ENCODE data around the gene SLC35B4.

The SLC35B4 gene

DNA sequence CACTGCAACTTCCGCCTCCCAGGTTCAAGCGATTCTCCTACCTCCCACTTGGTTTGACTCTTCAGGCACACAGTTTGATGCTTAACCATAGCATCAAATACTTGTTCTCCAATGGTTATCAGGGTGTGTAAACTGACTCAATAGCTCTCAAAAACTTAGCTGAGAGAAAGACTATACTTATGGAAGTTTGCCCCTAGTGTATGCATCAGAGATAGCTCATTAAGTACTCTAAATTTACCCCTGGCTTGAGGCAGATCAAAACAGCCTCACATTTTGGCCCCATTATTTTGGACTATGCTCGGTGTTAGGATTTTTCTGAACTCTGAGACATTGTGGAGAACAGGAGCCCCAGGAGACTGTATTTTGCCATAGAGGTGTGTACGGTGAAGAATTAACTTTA is 40.8 kb upstream of the SLC35B4 start:
- TF ChIP-seq CTCF (IDR thresholded peaks at IDR 0.05; ENCODE audit: borderline replicate concordance, insufficient read depth, low read depth, low read length) = peak; percentile 26; the same call in 1 of the 2 replicates
- H3K4me3 ChIP-seq (ENCODE audit: low read depth, low read length) = no peak overlapping the region

DNA sequence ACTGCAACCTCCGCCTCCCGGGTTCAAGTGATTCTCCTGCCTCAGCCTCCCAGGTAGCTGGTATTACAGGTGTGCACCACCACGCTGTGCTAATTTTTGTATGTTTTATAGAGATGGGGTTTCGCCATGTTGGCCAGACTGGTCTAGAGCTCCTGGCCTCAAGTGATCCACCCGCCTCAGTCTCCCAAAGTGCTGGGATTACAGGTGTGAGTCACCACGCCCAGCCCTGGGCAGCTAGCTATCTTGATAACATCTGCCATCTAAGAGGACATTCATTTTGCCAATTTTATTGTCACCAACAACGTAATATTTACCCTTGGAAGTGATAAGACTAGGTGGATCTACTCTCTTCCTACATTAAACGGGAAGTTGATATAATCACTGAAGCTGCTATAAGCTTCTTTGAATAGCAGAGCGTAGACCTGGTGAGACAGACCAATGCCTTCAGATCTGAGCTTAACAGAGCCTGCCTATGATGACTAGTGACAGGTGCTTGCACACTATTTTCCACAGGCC is 39.7 kb upstream of the SLC35B4 start:
- no peak for TF ChIP-seq CTCF (IDR thresholded peaks at IDR 0.05; ENCODE audit: borderline replicate concordance, insufficient read depth, low read depth, low read length)

DNA sequence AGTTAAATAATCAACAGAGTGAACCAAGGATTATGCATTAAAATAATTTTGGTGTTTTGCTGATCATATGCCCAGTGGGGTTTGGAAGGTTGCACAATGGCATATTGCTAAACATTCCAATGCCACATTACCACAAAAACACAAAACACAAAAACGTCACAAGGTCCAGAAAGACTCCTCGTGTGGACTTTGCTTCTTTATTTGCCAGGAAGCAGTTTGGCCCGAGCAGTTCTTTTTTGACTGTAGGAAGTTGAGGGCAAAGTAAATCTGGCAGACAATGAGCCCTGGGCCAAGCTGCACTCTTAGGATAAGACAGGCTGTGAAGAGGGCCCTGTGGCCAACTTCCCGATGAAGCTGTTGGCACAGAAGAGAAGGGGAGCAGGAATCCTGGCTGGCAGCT is 39.2 kb upstream of the SLC35B4 start:
- no peak for TF ChIP-seq CTCF (IDR thresholded peaks at IDR 0.05; ENCODE audit: borderline replicate concordance, insufficient read depth, low read depth, low read length)
- no peak overlapping the region for H3K4me3 ChIP-seq (ENCODE audit: low read depth, low read length)

More for the DNA sequence above, 39.7 kb upstream of the SLC35B4 start:
- H3K4me3 ChIP-seq (ENCODE audit: low read depth, low read length) = no peak overlapping the region

- no peak overlapping the region for H3K4me3 ChIP-seq (ENCODE audit: low read depth, low read length)
- no peak for TF ChIP-seq CTCF (IDR thresholded peaks at IDR 0.05; ENCODE audit: borderline replicate concordance, insufficient read depth, low read depth, low read length)
Measured at GRCh38 chr7:134355004-134355525, 38.3 kb upstream of the SLC35B4 start.

- no peak overlapping the region for H3K4me3 ChIP-seq (ENCODE audit: low read depth, low read length)
- no peak for TF ChIP-seq CTCF (IDR thresholded peaks at IDR 0.05; ENCODE audit: borderline replicate concordance, insufficient read depth, low read depth, low read length)
Measured at GRCh38 chr7:134353411-134353810, 36.7 kb upstream of the SLC35B4 start.

DNA sequence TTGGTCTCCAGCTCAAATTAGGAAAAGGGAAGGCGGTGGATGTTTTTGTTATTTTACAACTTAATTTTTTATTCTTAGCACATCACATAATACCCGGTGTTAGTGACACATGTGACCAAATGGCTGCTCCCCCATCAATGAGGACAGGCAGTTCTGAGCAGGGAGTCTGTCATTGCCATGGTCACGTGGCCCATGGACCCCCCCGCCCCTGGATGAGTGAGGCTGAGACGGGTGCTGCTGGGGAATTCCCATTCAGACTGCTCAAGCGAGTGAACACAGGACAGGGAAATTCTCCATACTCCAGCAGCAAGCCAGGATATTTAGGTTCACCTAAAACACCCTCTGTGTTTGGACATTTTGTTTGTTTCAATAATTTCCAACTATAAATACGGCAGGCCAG is 34.7 kb upstream of the SLC35B4 start:
- H3K4me3 ChIP-seq (ENCODE audit: low read depth, low read length) = no peak overlapping the region
- TF ChIP-seq CTCF (IDR thresholded peaks at IDR 0.05; ENCODE audit: borderline replicate concordance, insufficient read depth, low read depth, low read length) = no peak

GRCh38 chr7:134350709-134351108 is 34.0 kb upstream of the SLC35B4 start:
- TF ChIP-seq CTCF (IDR thresholded peaks at IDR 0.05; ENCODE audit: borderline replicate concordance, insufficient read depth, low read depth, low read length) = no peak
- H3K4me3 ChIP-seq (ENCODE audit: low read depth, low read length) = no peak overlapping the region
